MCF 10A (cell line): ENCODE results near the gene DUOXA1. TPM values are rescaled to one million over a fixed set of nuclear protein-coding genes. Genes with fewer than 3 reads are reported as not detected.

ENCODE experiments used
- BruUV-seq: library from RNA; stranded (reverse); fragments of 400-500 nt; replicated peaks from 2 replicates; lab custom pipeline; 2021; lab: Mats Ljungman, UMichigan
- CTCF ChIA-PET: fragments of 300-600 bp; sonication (Branson Sonifier 250); formaldehyde crosslinking; extraction: SDS; loops from one replicate; lab custom pipeline; 2021; ENCODE audit warnings: antibody characterized with exemption, inconsistent platforms; lab: Yijun Ruan, JAX
- POLR2A ChIA-PET: fragments of 300-600, 350-650 bp; sonication (Branson Sonifier 250); formaldehyde crosslinking; extraction: SDS; loops from one replicate; lab custom pipeline; 2020; ENCODE audit warnings: antibody characterized with exemption, inconsistent platforms; lab: Yijun Ruan, JAX
- DNase-seq: peaks from one replicate; pipeline ENCODE4 v3.0.0-alpha.2; 2018; ENCODE audit not compliant: unreplicated experiment
- H3K27ac Mint-ChIP-seq: one replicate; pipeline ENCODE4 v1.8.0; 2022; ENCODE audit warnings: mild to moderate bottlenecking, low read depth, mixed read lengths; ENCODE audit not compliant: unreplicated experiment
- H3K27me3 Mint-ChIP-seq: one replicate; pipeline ENCODE4 v1.8.0; 2022; ENCODE audit warnings: mixed read lengths; ENCODE audit not compliant: insufficient read depth, unreplicated experiment
- H3K36me3 Mint-ChIP-seq: one replicate; pipeline ENCODE4 v1.8.0; 2022; ENCODE audit warnings: mild to moderate bottlenecking, moderate library complexity, mixed read lengths; ENCODE audit not compliant: insufficient read depth, unreplicated experiment
- H3K4me1 Mint-ChIP-seq: one replicate; pipeline ENCODE4 v1.8.0; 2022; ENCODE audit warnings: mixed read lengths; ENCODE audit not compliant: insufficient read depth, unreplicated experiment
- H3K4me3 Mint-ChIP-seq: one replicate; pipeline ENCODE4 v1.8.0; 2022; ENCODE audit warnings: mild to moderate bottlenecking, moderate library complexity, mixed read lengths; ENCODE audit not compliant: unreplicated experiment
- H3K9me3 Mint-ChIP-seq: one replicate; pipeline ENCODE4 v1.8.0; 2022; ENCODE audit warnings: mixed read lengths; ENCODE audit not compliant: unreplicated experiment
- intact Hi-C: fragments of 100-400 bp; cut with micrococcal nuclease; formaldehyde crosslinking; loops from 2 replicates; pipeline ENCODE4 v1.14.1; 2022
- total RNA-seq: library from RNA; stranded (reverse); gene quantifications from 2 replicates; pipeline ENCODE4 v1.2.3, GENCODE V29; 2022
- TF ChIP-seq, protein P1 (sequence below): fragments of 200-600 bp; IDR thresholded peaks from one replicate; pipeline ENCODE4 v1.8.0; 2022; ENCODE audit warnings: antibody characterized with exemption, mild to moderate bottlenecking; ENCODE audit not compliant: unreplicated experiment

Gene DUOXA1
- total RNA-seq, 1 experiment from 2014 or later: 1.3 TPM

DNA sequence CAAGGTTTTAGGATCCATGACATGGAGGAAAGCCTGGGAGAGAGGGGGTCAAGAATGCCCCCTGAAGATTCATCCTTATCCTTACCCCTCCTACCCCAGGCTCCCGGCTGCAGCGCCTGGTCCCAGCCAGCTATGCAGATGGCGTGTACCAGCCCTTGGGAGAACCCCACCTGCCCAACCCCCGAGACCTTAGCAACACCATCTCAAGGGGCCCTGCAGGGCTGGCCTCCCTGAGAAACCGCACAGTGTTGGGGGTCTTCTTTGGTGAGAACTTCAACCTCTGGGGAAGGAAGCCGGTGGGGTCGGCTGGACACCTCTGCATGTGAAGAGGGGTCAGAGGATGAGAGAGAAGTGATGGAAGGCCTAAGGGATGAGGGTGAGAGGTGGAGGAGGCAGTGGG is 4.4 kb upstream of the DUOXA1 start:
- Mint-ChIP-seq H3K4me3 (no peak overlapping the region), H3K27me3 (no peaks in the 10 kb centered on the region), H3K9me3 (no peaks in the 10 kb centered on the region), H3K36me3 (peaks cover 12% of the 10 kb centered on the region), H3K4me1 (peaks cover 17% of the 10 kb centered on the region), H3K27ac (no peak overlapping the region)
- no TSS peak for BruUV-seq
- intact Hi-C loops: no loop called here
- TF ChIP-seq, protein P1, sequence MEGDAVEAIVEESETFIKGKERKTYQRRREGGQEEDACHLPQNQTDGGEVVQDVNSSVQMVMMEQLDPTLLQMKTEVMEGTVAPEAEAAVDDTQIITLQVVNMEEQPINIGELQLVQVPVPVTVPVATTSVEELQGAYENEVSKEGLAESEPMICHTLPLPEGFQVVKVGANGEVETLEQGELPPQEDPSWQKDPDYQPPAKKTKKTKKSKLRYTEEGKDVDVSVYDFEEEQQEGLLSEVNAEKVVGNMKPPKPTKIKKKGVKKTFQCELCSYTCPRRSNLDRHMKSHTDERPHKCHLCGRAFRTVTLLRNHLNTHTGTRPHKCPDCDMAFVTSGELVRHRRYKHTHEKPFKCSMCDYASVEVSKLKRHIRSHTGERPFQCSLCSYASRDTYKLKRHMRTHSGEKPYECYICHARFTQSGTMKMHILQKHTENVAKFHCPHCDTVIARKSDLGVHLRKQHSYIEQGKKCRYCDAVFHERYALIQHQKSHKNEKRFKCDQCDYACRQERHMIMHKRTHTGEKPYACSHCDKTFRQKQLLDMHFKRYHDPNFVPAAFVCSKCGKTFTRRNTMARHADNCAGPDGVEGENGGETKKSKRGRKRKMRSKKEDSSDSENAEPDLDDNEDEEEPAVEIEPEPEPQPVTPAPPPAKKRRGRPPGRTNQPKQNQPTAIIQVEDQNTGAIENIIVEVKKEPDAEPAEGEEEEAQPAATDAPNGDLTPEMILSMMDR: no peak
- DNase-seq: no peak
- CTCF ChIA-PET: interaction anchor here (0.5 to 2.0 kb wide), 5 partner anchors 16 to 266 kb away, joined by 3 to 8 read pairs (median 4); no protein-coding TSS in a partner anchor
- POLR2A ChIA-PET: no interaction called here

DNA sequence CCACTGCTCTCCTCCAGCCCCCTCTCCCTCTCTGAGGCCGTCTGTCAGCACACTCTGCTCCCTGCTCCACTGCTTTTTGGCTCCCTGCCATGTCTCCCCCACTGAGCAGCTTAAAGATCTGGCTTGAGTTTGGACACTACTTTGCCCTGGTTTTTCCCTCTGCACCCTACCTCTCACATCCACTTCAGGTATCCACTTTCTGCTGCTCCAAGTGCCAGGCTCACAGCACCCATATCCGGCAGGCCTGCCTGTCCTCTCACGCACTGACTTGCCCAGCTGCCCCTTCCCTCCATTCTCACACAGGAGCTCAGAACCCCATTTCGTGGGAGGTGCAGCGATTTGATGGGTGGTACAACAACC is 3.9 kb upstream of the DUOXA1 start:
- Mint-ChIP-seq H3K27ac (no peak overlapping the region), H3K36me3 (peaks cover 12% of the 10 kb centered on the region), H3K4me3 (no peak overlapping the region), H3K4me1 (peaks cover 17% of the 10 kb centered on the region), H3K9me3 (no peaks in the 10 kb centered on the region), H3K27me3 (no peaks in the 10 kb centered on the region)
- TF ChIP-seq, protein P1: no peak
- ChIA-PET CTCF (interaction anchor here (0.7 to 2.0 kb wide), 6 partner anchors 9 to 266 kb away, joined by 3 to 8 read pairs (median 4); no protein-coding TSS in a partner anchor), POLR2A (interaction anchor here (0.6 to 1.7 kb wide), 2 partner anchors 25 to 57 kb away, joined by 3 to 4 read pairs; no protein-coding TSS in a partner anchor)
- BruUV-seq: no TSS peak
- intact Hi-C loops: no loop called here
- no peak for DNase-seq

DNA sequence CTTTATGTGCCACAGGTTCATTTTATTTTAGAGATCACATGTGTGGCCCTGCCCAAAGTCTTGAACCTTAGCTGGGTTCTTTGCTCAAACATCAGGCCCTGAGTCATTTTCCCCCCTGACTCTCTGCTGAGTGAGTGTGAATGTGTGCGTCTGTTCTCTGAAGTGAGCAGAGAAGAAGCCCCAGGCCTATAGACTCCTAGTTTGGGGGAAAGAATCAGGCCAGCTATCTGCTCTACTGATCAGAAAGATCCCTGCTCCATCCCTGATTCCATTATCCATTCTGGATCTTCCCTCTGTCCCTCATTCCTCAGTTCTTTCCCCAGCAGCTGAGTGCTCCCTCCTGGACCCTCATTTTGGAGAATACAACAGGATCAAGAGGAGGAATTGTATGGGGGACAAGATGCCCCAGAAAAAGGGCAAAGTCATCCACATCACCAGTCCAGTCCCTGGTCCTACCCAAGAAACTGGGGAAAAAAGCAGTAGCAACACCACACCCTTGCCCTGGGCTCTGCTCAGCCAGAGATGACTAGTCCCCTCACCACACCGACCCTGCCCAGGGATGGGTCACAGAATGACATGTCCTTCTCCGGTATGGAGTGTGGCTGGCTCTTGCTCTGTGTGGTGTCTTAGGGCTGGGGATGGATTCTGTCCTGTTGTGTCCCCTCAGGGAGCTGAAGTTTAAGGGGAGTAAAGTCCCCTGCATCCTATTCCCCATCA is 3.3 kb upstream of the DUOXA1 start:
- Mint-ChIP-seq H3K4me3 (no peak overlapping the region), H3K27me3 (no peaks in the 10 kb centered on the region), H3K9me3 (no peaks in the 10 kb centered on the region), H3K4me1 (peaks cover 17% of the 10 kb centered on the region), H3K27ac (peak overlapping the region; percentile 36), H3K36me3 (peaks cover 12% of the 10 kb centered on the region)
- intact Hi-C loops: no loop called here
- BruUV-seq: no TSS peak
- CTCF ChIA-PET: interaction anchor here (0.7 to 3.5 kb wide), 9 partner anchors 9 to 316 kb away, joined by 3 to 11 read pairs (median 4); no protein-coding TSS in a partner anchor
- no peak for DNase-seq
- TF ChIP-seq, protein P1: no peak
- POLR2A ChIA-PET: interaction anchor here (0.6 to 1.7 kb wide), 5 partner anchors 9 to 57 kb away, joined by 3 to 4 read pairs (median 3); no protein-coding TSS in a partner anchor

DNA sequence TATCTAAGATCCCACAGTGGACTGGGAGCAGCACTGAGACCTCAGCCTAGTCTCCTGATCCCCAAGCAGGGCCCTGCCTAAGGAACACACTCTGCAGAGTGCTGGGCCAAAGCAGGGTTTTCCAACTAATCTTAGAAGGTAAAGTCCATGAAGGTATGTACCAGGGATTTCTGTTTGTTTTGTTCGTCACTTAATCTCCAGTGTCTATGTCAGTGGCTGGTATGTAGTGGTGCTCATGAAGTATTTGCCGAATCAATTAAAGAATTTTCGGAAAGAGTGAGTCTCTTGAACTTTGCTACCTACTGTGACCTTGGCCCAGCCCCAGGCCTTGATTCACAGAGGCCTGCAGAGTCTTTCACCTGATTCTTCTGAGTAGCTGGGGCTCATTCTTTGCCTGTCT is 1.8 kb upstream of the DUOXA1 start:
- peaks cover 2% of the 10 kb centered on the region for H3K27me3 Mint-ChIP-seq
- ChIA-PET CTCF (interaction anchor here (0.6 to 3.5 kb wide), 7 partner anchors 8 to 147 kb away, joined by 3 to 11 read pairs (median 4); no protein-coding TSS in a partner anchor), POLR2A (interaction anchor here (0.8 to 1.7 kb wide), 6 partner anchors 15 to 148 kb away, joined by 3 to 6 read pairs (median 5); no protein-coding TSS in a partner anchor)
- peaks cover 17% of the 10 kb centered on the region for H3K4me1 Mint-ChIP-seq
- peaks cover 12% of the 10 kb centered on the region for H3K36me3 Mint-ChIP-seq
- no peak overlapping the region for H3K27ac Mint-ChIP-seq
- BruUV-seq: no TSS peak
- H3K4me3 Mint-ChIP-seq: no peak overlapping the region
- H3K9me3 Mint-ChIP-seq: no peaks in the 10 kb centered on the region
- intact Hi-C loops: no loop called here
- TF ChIP-seq, protein P1: no peak
- DNase-seq: no peak
